ENCODE measurements around the gene RAP1GAP2. TPM values are rescaled to one million over a fixed set of nuclear protein-coding genes. Genes with fewer than 3 reads are reported as not detected.
"Not testable (repeated sequence)": the region's sequence is repeated elsewhere in the genome, so short reads cannot be mapped to it uniquely, and the experiment has no call there.

RAP1GAP2 gene
- polyA plus RNA-seq, 1 of the 3 experiments (the other 2 are of a cell fraction), result 22.0 TPM

DNA sequence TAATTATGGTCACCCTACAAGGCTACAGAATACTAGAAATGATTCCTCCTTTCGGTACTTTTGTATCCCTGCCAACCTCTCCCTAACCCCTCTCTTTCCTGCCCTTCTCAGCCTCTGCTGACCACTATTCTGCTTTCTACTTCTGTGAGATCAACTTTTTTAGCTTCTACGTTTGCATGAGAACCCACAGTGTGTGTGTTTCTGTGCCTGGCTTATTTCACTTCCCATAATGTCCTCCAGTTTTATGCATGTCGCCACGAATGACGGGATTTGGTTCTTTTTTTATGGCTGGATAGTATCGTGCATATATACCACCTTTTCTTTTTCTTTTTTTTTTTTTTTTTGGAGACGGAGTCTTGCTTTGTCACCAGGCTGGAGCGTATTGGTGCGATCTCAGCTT is 92.1 kb downstream of the RAP1GAP2 start:
- no peak overlapping the region for H3K4me3 ChIP-seq (ENCODE audit: low read depth in 2 of 2, low read length in 1 of 2)
- no peak for DNase-seq
- peaks cover 81% of the 10 kb centered on the region; the same call in 1 of the 2 replicates for H3K79me2 ChIP-seq (ENCODE audit: insufficient read depth)
- no peak overlapping the region for H3K4me2 ChIP-seq
- POLR2A ChIA-PET, result no interaction called here
- TF ChIP-seq TEAD4 (IDR thresholded peaks at IDR 0.05; ENCODE audit: borderline replicate concordance, insufficient read depth) (no peak), ELF1 (IDR thresholded peaks at IDR 0.05) (no peak), RCOR1 (IDR thresholded peaks at IDR 0.05; ENCODE audit: low read length) (no peak), NFIC (IDR thresholded peaks at IDR 0.05; ENCODE audit: borderline replicate concordance) (no peak), FOXJ3 (CRISPR knock-in tag; IDR thresholded peaks at IDR 0.05) (no peak)
- TF ChIP-seq, protein P1, sequence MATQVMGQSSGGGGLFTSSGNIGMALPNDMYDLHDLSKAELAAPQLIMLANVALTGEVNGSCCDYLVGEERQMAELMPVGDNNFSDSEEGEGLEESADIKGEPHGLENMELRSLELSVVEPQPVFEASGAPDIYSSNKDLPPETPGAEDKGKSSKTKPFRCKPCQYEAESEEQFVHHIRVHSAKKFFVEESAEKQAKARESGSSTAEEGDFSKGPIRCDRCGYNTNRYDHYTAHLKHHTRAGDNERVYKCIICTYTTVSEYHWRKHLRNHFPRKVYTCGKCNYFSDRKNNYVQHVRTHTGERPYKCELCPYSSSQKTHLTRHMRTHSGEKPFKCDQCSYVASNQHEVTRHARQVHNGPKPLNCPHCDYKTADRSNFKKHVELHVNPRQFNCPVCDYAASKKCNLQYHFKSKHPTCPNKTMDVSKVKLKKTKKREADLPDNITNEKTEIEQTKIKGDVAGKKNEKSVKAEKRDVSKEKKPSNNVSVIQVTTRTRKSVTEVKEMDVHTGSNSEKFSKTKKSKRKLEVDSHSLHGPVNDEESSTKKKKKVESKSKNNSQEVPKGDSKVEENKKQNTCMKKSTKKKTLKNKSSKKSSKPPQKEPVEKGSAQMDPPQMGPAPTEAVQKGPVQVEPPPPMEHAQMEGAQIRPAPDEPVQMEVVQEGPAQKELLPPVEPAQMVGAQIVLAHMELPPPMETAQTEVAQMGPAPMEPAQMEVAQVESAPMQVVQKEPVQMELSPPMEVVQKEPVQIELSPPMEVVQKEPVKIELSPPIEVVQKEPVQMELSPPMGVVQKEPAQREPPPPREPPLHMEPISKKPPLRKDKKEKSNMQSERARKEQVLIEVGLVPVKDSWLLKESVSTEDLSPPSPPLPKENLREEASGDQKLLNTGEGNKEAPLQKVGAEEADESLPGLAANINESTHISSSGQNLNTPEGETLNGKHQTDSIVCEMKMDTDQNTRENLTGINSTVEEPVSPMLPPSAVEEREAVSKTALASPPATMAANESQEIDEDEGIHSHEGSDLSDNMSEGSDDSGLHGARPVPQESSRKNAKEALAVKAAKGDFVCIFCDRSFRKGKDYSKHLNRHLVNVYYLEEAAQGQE (IDR thresholded peaks at IDR 0.05; ENCODE audit: low read depth, low read length), result no peak
- no peaks in the 10 kb centered on the region for H3K9me3 ChIP-seq
- no peak overlapping the region for H2AFZ ChIP-seq (ENCODE audit: low read depth)
- peaks cover 16% of the 10 kb centered on the region for H4K20me1 ChIP-seq (ENCODE audit: insufficient read depth)
- CTCF ChIA-PET, result interaction anchor here (1.0 kb wide), 1 partner anchor 42 kb away, joined by 3 read pairs; no protein-coding TSS in a partner anchor
- H3K4me1 ChIP-seq (ENCODE audit: control insufficient read depth in 1 of 2, insufficient read depth in 2 of 2, low read depth in 1 of 2, low read length in 1 of 2), result peaks cover 8 to 30% of the 10 kb centered on the region in 2 experiments; a peak in 3 of 4 replicates
- peaks cover 0 to 4% of the 10 kb centered on the region in 2 experiments for H3K36me3 ChIP-seq (replicated peaks in 1 of 2; ENCODE audit: control insufficient read depth in 1 of 2, insufficient read depth in 2 of 2, low read length in 1 of 2)
- peaks cover 16% of the 10 kb centered on the region for H3F3A ChIP-seq (replicated peaks; ENCODE audit: insufficient read depth)
- no peaks in the 10 kb centered on the region for H3K27me3 ChIP-seq (ENCODE audit: insufficient read depth)
- H3K9me2 ChIP-seq, result no peaks in the 10 kb centered on the region
- no peak overlapping the region for H3K27ac ChIP-seq (ENCODE audit: low read depth in 2 of 2, low read length in 1 of 2)
- H3K9ac ChIP-seq, result no peak overlapping the region
- 97% methylated on average over 9 of the region's 9 CpGs for WGBS (ENCODE audit: low lambda C conversion rate)

DNA sequence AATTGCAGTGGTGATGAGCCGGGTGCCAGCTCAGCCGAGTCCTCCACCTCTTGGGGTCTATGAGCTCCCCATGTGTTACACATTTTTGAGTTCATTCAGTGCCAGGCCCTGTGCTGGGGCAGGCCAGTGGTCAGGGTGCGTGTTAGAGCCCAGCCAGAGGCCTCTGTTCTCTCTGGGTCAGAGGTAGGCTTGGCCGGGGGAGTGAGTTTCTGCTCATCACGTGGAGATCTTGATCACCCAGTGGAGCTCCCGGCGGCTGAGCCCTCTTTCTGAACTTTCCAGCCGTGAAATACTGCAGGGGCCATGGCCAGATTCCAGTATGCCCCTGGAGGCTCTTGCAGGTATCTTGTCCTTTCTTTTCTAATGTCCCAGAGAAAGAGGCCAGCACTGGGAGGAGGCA is 93.0 kb downstream of the RAP1GAP2 start:
- no peak for TF ChIP-seq ELF1 (IDR thresholded peaks at IDR 0.05)
- TF ChIP-seq TEAD4 (IDR thresholded peaks at IDR 0.05; ENCODE audit: borderline replicate concordance, insufficient read depth), result no peak
- TF ChIP-seq, protein P2, sequence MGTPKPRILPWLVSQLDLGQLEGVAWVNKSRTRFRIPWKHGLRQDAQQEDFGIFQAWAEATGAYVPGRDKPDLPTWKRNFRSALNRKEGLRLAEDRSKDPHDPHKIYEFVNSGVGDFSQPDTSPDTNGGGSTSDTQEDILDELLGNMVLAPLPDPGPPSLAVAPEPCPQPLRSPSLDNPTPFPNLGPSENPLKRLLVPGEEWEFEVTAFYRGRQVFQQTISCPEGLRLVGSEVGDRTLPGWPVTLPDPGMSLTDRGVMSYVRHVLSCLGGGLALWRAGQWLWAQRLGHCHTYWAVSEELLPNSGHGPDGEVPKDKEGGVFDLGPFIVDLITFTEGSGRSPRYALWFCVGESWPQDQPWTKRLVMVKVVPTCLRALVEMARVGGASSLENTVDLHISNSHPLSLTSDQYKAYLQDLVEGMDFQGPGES (IDR thresholded peaks at IDR 0.05; ENCODE audit: low read depth, low read length), result no peak
- no peak for TF ChIP-seq FOSL2 (IDR thresholded peaks at IDR 0.05; ENCODE audit: borderline replicate concordance, low read depth)
- no peak for TF ChIP-seq SMC3 (IDR thresholded peaks at IDR 0.05; ENCODE audit: low read depth, low read length)
- no peak for TF ChIP-seq PBX3 (IDR thresholded peaks at IDR 0.05)
- Histone ChIP-seq H3K27me3 (ENCODE audit: insufficient read depth) (no peaks in the 10 kb centered on the region), H3K79me2 (ENCODE audit: insufficient read depth) (peaks cover 81% of the 10 kb centered on the region; the same call in 1 of the 2 replicates), H4K20me1 (ENCODE audit: insufficient read depth) (peaks cover 16% of the 10 kb centered on the region), H3K4me2 (no peak overlapping the region), H3K4me3 (ENCODE audit: low read depth in 2 of 2, low read length in 1 of 2) (no peak overlapping the region), H3K4me1 (ENCODE audit: control insufficient read depth in 1 of 2, insufficient read depth in 2 of 2, low read depth in 1 of 2, low read length in 1 of 2) (peaks cover 8 to 23% of the 10 kb centered on the region in 2 experiments; a peak in 3 of 4 replicates), H3F3A (replicated peaks; ENCODE audit: insufficient read depth) (peaks cover 14% of the 10 kb centered on the region), H2AFZ (ENCODE audit: low read depth) (no peak overlapping the region), H3K36me3 (replicated peaks in 1 of 2; ENCODE audit: control insufficient read depth in 1 of 2, insufficient read depth in 2 of 2, low read length in 1 of 2) (peaks cover 0 to 4% of the 10 kb centered on the region in 2 experiments), H3K9ac (no peak overlapping the region), H3K9me2 (no peaks in the 10 kb centered on the region), H3K27ac (ENCODE audit: low read depth in 2 of 2, low read length in 1 of 2) (peak overlapping the region in 1 of 2 experiments; percentile 12; a peak in 1 of 4 replicates), H3K9me3 (no peaks in the 10 kb centered on the region)
- CTCF ChIA-PET, result interaction anchor here (1.0 to 1.4 kb wide), 3 partner anchors 27 to 41 kb away, joined by 3 read pairs; no protein-coding TSS in a partner anchor
- DNase-seq, result no peak
- 96% methylated on average over 4 of the region's 8 CpGs for WGBS (ENCODE audit: low lambda C conversion rate)
- POLR2A ChIA-PET, result no interaction called here

GRCh38 chr17:2890778-2891177 is 94.5 kb downstream of the RAP1GAP2 start:
- not testable (repeated sequence) for H3K4me2 ChIP-seq; H3K4me3 ChIP-seq (ENCODE audit: low read depth in 2 of 2, low read length in 1 of 2); H3K27me3 ChIP-seq (ENCODE audit: insufficient read depth); H3K9me3 ChIP-seq; H3K9ac ChIP-seq; DNase-seq; H2AFZ ChIP-seq (ENCODE audit: low read depth); H3K27ac ChIP-seq (ENCODE audit: low read depth in 2 of 2, low read length in 1 of 2); H3K9me2 ChIP-seq; H3K36me3 ChIP-seq (replicated peaks in 1 of 2; ENCODE audit: control insufficient read depth in 1 of 2, insufficient read depth in 2 of 2, low read length in 1 of 2)
- H3F3A ChIP-seq (replicated peaks; ENCODE audit: insufficient read depth), result peaks cover 14% of the 10 kb centered on the region
- H3K79me2 ChIP-seq (ENCODE audit: insufficient read depth), result peaks cover 77% of the 10 kb centered on the region
- peaks cover 19% of the 10 kb centered on the region; the same call in 1 of the 2 replicates for H4K20me1 ChIP-seq (ENCODE audit: insufficient read depth)
- H3K4me1 ChIP-seq (ENCODE audit: control insufficient read depth in 1 of 2, insufficient read depth in 2 of 2, low read depth in 1 of 2, low read length in 1 of 2), result peaks cover 8 to 17% of the 10 kb centered on the region in 2 experiments; a peak in 3 of 4 replicates
- WGBS (ENCODE audit: low lambda C conversion rate), result 63% methylated on average over 10 of the region's 10 CpGs
- ChIA-PET POLR2A (interaction anchor here (0.6 kb wide), 1 partner anchor 10 kb away, joined by 3 read pairs; no protein-coding TSS in a partner anchor), CTCF (interaction anchor here (0.7 to 1.8 kb wide), 5 partner anchors 22 to 42 kb away, joined by 3 to 4 read pairs (median 3); no protein-coding TSS in a partner anchor)

All from SK-N-SH (cell line).